Neural crest cell (in vitro differentiated cells): ENCODE data around the gene DPH6. TPM values are rescaled to one million over a fixed set of nuclear protein-coding genes. Genes with fewer than 3 reads are reported as not detected.

Source experiments
- DNase-seq: peaks from one replicate; pipeline ENCODE4 v3.0.0; 2021; ENCODE audit warnings: low read depth, mixed read lengths, low spot score
- H3K27ac Mint-ChIP-seq: one replicate; pipeline ENCODE4 v1.8.0; 2021; ENCODE audit warnings: mild to moderate bottlenecking, mixed read lengths; ENCODE audit not compliant: unreplicated experiment
- H3K27me3 Mint-ChIP-seq: 2 replicates; pipeline ENCODE4 v1.8.0; 2021; ENCODE audit warnings: low read depth, mild to moderate bottlenecking, mixed read lengths
- H3K36me3 Mint-ChIP-seq: 2 replicates; pipeline ENCODE4 v1.8.0; 2021; ENCODE audit warnings: low read depth, mild to moderate bottlenecking, mixed read lengths
- H3K4me1 Mint-ChIP-seq: 2 replicates; pipeline ENCODE4 v1.8.0; 2021; ENCODE audit warnings: mixed read lengths
- H3K4me3 Mint-ChIP-seq: one replicate; pipeline ENCODE4 v1.8.0; 2021; ENCODE audit warnings: mild to moderate bottlenecking, mixed read lengths
- H3K9me3 Mint-ChIP-seq: 2 replicates; pipeline ENCODE4 v1.8.0; 2021; ENCODE audit warnings: mixed read lengths
- total RNA-seq: library from RNA; stranded (reverse); gene quantifications from 2 replicates; pipeline ENCODE4 v1.2.1, GENCODE V29; 2021
- TF ChIP-seq, protein P1 (sequence below): fragments of 200-600 bp; sonication (generic); conservative IDR thresholded peaks from 2 replicates; pipeline ENCODE4 v1.5.0; 2021; ENCODE audit warnings: antibody characterized with exemption, mild to moderate bottlenecking

Gene DPH6
- total RNA-seq, 1 donor from 2014 or later, result 20.1 TPM

GRCh38 chr15:35567392-35567791 is 21.4 kb upstream of the DPH6 start:
- H3K27me3 Mint-ChIP-seq, result no peaks in the 10 kb centered on the region
- H3K27ac Mint-ChIP-seq, result no peak overlapping the region
- no peaks in the 10 kb centered on the region for H3K4me1 Mint-ChIP-seq
- peaks cover 2% of the 10 kb centered on the region for H3K9me3 Mint-ChIP-seq
- TF ChIP-seq, protein P1, sequence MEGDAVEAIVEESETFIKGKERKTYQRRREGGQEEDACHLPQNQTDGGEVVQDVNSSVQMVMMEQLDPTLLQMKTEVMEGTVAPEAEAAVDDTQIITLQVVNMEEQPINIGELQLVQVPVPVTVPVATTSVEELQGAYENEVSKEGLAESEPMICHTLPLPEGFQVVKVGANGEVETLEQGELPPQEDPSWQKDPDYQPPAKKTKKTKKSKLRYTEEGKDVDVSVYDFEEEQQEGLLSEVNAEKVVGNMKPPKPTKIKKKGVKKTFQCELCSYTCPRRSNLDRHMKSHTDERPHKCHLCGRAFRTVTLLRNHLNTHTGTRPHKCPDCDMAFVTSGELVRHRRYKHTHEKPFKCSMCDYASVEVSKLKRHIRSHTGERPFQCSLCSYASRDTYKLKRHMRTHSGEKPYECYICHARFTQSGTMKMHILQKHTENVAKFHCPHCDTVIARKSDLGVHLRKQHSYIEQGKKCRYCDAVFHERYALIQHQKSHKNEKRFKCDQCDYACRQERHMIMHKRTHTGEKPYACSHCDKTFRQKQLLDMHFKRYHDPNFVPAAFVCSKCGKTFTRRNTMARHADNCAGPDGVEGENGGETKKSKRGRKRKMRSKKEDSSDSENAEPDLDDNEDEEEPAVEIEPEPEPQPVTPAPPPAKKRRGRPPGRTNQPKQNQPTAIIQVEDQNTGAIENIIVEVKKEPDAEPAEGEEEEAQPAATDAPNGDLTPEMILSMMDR, result no peak
- H3K4me3 Mint-ChIP-seq, result no peak overlapping the region
- H3K36me3 Mint-ChIP-seq, result no peaks in the 10 kb centered on the region
- no peak for DNase-seq

GRCh38 chr15:35566991-35567390 is 21.0 kb upstream of the DPH6 start:
- Mint-ChIP-seq H3K4me1 (no peaks in the 10 kb centered on the region), H3K36me3 (no peaks in the 10 kb centered on the region), H3K27ac (no peak overlapping the region), H3K9me3 (peaks cover 2% of the 10 kb centered on the region), H3K4me3 (no peak overlapping the region), H3K27me3 (no peaks in the 10 kb centered on the region)
- TF ChIP-seq, protein P1, result no peak
- no peak for DNase-seq

DNA sequence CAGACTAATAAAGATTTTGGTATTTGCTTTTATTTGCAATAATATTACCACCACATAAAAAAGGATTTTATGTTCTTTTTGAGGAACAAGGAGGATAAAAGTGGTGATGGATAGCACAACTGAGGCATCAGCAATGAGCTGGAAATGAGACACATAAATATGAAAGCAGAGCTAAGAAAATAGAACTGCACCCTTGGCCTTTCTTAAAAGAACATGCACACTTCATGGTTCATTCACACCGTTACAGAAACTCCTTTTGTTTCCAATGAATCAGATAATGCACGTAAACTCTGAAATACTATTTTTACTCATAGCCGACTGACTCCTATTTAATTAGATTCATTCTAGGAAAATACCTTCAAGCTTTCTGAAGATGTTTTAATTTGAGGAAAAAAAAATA is 19.9 kb upstream of the DPH6 start:
- TF ChIP-seq, protein P1, result no peak
- DNase-seq, result no peak
- Mint-ChIP-seq H3K27ac (no peak overlapping the region), H3K36me3 (no peaks in the 10 kb centered on the region), H3K4me1 (peaks cover under 1% of the 10 kb centered on the region), H3K9me3 (peaks cover 2% of the 10 kb centered on the region), H3K27me3 (no peaks in the 10 kb centered on the region), H3K4me3 (no peak overlapping the region)

DNA sequence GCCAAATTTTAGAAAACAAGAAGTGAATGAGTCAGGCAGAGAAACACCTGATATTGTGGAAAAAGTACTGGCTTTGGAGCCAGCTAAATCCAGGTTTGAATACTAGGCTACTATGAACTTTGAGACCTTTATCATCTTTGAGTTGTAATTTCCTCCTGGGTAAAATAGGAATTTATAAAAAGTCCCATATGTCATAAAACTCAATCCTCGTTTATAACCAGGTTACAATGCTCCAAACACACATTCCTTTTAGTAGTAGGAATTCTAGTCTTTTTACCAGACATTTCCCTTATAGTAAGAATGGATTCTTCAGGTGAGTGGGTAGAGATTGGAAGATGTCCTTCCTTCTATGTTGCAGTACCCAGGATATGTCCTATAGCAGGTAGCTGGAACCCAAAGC is 16.7 kb upstream of the DPH6 start:
- DNase-seq, result no peak
- Mint-ChIP-seq H3K4me3 (no peak overlapping the region), H3K4me1 (peaks cover 4% of the 10 kb centered on the region), H3K9me3 (no peaks in the 10 kb centered on the region), H3K27ac (no peak overlapping the region), H3K36me3 (no peaks in the 10 kb centered on the region), H3K27me3 (no peaks in the 10 kb centered on the region)
- TF ChIP-seq, protein P1, result no peak

GRCh38 chr15:35561308-35561707 is 15.3 kb upstream of the DPH6 start:
- no peak for DNase-seq
- H3K4me1 Mint-ChIP-seq, result peaks cover 4% of the 10 kb centered on the region
- H3K4me3 Mint-ChIP-seq, result no peak overlapping the region
- no peaks in the 10 kb centered on the region for H3K9me3 Mint-ChIP-seq
- H3K27ac Mint-ChIP-seq, result no peak overlapping the region
- TF ChIP-seq, protein P1, result no peak
- no peaks in the 10 kb centered on the region for H3K27me3 Mint-ChIP-seq
- no peaks in the 10 kb centered on the region for H3K36me3 Mint-ChIP-seq

DNA sequence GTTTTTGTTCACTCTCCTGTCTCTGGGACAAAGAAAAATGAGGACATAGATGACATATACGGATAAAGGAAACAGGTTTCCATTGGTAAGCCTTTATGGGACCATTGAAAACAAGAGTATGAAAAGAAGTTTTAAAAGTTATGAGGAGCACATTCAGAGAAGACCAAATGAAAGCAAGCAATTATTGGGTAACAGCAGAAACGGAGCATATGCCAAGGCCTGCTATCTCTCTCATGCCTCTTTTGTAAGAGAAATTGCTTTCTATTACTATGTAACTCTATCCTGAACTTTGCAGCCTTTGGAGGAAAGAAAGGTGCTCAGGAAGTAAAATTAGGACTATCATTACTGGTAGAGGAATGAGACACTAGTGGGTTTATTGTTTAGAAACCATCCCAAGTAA is 14.9 kb upstream of the DPH6 start:
- peak overlapping the region; percentile 69 for H3K27ac Mint-ChIP-seq
- no peak for DNase-seq
- H3K36me3 Mint-ChIP-seq, result no peaks in the 10 kb centered on the region
- H3K9me3 Mint-ChIP-seq, result no peaks in the 10 kb centered on the region
- H3K4me3 Mint-ChIP-seq, result no peak overlapping the region
- peaks cover 4% of the 10 kb centered on the region for H3K4me1 Mint-ChIP-seq
- TF ChIP-seq, protein P1, result no peak
- H3K27me3 Mint-ChIP-seq, result no peaks in the 10 kb centered on the region
